Activated naive CD4-positive, alpha-beta T cell treated with anti-CD3 and anti-CD28 coated beads, Interleukin-2, amount 50 U/mL, for 24 hours (primary cell): Measurements from ENCODE around the gene NOTCH1.

Experiments used
- H3K27ac Mint-ChIP-seq: one replicate; pipeline ENCODE4 v1.8.0; 2021; ENCODE audit warnings: mild to moderate bottlenecking, mixed read lengths
- H3K27me3 Mint-ChIP-seq: one replicate; pipeline ENCODE4 v1.8.0; 2021; ENCODE audit warnings: mixed read lengths
- H3K36me3 Mint-ChIP-seq: one replicate; pipeline ENCODE4 v1.8.0; 2021; ENCODE audit warnings: mixed read lengths
- H3K4me1 Mint-ChIP-seq: one replicate; pipeline ENCODE4 v1.8.0; 2021; ENCODE audit warnings: mixed read lengths
- H3K4me3 Mint-ChIP-seq: one replicate; pipeline ENCODE4 v1.8.0; 2021; ENCODE audit warnings: mild to moderate bottlenecking, mixed read lengths
- H3K9me3 Mint-ChIP-seq: one replicate; pipeline ENCODE4 v1.8.0; 2021; ENCODE audit warnings: mixed read lengths

NOTCH1 gene

DNA sequence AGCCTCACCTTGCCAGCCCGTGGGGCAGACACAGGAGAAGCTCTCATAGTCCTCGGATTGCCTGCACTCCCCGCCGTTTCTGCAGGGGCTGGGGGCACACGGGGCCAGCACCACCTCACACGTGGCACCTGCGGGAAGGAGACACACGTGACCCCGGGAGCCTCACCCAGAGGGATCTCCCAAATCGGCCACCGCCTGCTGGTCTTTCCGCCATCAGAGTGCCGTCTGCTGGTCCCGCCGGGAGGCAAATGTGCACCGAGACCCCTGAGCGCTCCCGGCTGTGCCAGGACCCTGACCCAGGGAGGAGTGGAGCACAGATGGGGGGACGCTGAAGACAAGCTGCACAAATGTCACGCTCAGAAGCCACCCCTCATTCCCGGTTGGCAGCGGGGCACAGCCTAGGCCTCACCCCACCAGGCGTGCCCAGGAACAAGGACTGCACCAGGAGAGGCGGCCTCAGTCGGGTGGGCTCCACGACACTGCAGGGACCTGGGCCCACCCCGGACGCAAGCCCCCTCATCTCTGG, 34.6 kb downstream of the NOTCH1 start:
- H3K9me3 Mint-ChIP-seq: no peaks in the 10 kb centered on the region
- H3K27me3 Mint-ChIP-seq: no peaks in the 10 kb centered on the region
- H3K27ac Mint-ChIP-seq: no peak overlapping the region
- H3K4me1 Mint-ChIP-seq: no peaks in the 10 kb centered on the region
- no peak overlapping the region for H3K4me3 Mint-ChIP-seq
- H3K36me3 Mint-ChIP-seq: no peaks in the 10 kb centered on the region

GRCh38 chr9:136510561-136510960, 35.3 kb downstream of the NOTCH1 start:
- no peaks in the 10 kb centered on the region for H3K9me3 Mint-ChIP-seq
- no peak overlapping the region for H3K27ac Mint-ChIP-seq
- no peaks in the 10 kb centered on the region for H3K4me1 Mint-ChIP-seq
- H3K27me3 Mint-ChIP-seq: no peaks in the 10 kb centered on the region
- no peak overlapping the region for H3K4me3 Mint-ChIP-seq
- no peaks in the 10 kb centered on the region for H3K36me3 Mint-ChIP-seq

DNA sequence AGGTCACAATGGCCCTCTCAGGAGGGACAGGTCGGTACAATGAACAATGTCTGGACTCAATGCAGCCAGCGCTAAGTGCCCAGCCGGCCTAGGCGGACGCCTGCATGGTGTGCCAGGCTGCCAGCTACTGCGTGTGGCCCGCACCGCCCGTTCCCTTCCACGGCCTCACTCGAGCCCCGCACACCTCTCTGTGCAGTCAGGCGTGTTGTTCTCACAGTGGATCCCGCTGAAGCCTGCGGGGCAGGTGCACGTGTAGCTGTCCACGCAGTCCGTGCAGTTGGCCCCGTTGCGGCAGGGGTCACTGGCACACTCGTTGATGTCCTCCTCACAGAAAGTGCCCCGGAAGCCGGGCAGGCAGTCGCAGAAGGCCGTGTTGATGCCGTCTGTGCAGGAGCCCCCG, 36.3 kb downstream of the NOTCH1 start:
- Mint-ChIP-seq H3K36me3 (no peaks in the 10 kb centered on the region), H3K4me3 (no peak overlapping the region), H3K9me3 (no peaks in the 10 kb centered on the region), H3K27me3 (no peaks in the 10 kb centered on the region), H3K4me1 (no peaks in the 10 kb centered on the region), H3K27ac (no peak overlapping the region)

- no peaks in the 10 kb centered on the region for H3K9me3 Mint-ChIP-seq
- H3K27me3 Mint-ChIP-seq: no peaks in the 10 kb centered on the region
- no peaks in the 10 kb centered on the region for H3K36me3 Mint-ChIP-seq
- H3K4me3 Mint-ChIP-seq: no peak overlapping the region
- H3K27ac Mint-ChIP-seq: no peak overlapping the region
- no peaks in the 10 kb centered on the region for H3K4me1 Mint-ChIP-seq
Measured at GRCh38 chr9:136508729-136509500, 36.9 kb downstream of the NOTCH1 start.

DNA sequence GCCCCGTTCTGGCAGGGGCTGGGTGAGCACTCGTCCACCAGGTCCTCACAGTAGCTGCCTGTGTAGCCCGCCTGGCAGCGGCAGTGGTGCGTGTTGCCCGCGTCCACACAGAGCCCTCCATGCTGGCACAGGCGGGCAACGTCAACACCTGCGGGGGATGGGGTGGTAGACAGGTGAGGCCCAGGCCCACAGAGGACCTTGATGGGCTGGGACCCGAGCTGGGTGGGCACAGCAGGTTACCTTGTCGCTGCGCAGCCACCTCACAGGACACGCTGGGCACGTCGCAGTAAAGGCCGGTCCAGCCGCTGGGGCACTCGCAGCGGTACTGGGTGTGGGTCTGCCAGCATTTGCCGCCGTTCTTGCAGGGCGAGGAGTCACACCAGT, 37.9 kb downstream of the NOTCH1 start:
- H3K4me1 Mint-ChIP-seq: no peaks in the 10 kb centered on the region

GRCh38 chr9:136507221-136507991, 38.4 kb downstream of the NOTCH1 start:
- no peak overlapping the region for H3K27ac Mint-ChIP-seq
- no peaks in the 10 kb centered on the region for H3K27me3 Mint-ChIP-seq
- H3K4me1 Mint-ChIP-seq: no peaks in the 10 kb centered on the region
- no peaks in the 10 kb centered on the region for H3K9me3 Mint-ChIP-seq
- H3K4me3 Mint-ChIP-seq: no peak overlapping the region
- no peaks in the 10 kb centered on the region for H3K36me3 Mint-ChIP-seq

More for the DNA sequence above, 37.9 kb downstream of the NOTCH1 start:
- Mint-ChIP-seq H3K27ac (no peak overlapping the region), H3K27me3 (no peaks in the 10 kb centered on the region), H3K36me3 (no peaks in the 10 kb centered on the region), H3K4me3 (no peak overlapping the region), H3K9me3 (no peaks in the 10 kb centered on the region)

GRCh38 chr9:136506425-136506824, 39.4 kb downstream of the NOTCH1 start:
- H3K27me3 Mint-ChIP-seq: no peaks in the 10 kb centered on the region
- no peaks in the 10 kb centered on the region for H3K36me3 Mint-ChIP-seq
- H3K4me1 Mint-ChIP-seq: no peaks in the 10 kb centered on the region
- no peaks in the 10 kb centered on the region for H3K9me3 Mint-ChIP-seq
- H3K27ac Mint-ChIP-seq: no peak overlapping the region
- no peak overlapping the region for H3K4me3 Mint-ChIP-seq

GRCh38 chr9:136505406-136506403, 40.1 kb downstream of the NOTCH1 start:
- Mint-ChIP-seq H3K4me3 (no peak overlapping the region), H3K36me3 (peaks cover 1% of the 10 kb centered on the region), H3K9me3 (no peaks in the 10 kb centered on the region)

DNA sequence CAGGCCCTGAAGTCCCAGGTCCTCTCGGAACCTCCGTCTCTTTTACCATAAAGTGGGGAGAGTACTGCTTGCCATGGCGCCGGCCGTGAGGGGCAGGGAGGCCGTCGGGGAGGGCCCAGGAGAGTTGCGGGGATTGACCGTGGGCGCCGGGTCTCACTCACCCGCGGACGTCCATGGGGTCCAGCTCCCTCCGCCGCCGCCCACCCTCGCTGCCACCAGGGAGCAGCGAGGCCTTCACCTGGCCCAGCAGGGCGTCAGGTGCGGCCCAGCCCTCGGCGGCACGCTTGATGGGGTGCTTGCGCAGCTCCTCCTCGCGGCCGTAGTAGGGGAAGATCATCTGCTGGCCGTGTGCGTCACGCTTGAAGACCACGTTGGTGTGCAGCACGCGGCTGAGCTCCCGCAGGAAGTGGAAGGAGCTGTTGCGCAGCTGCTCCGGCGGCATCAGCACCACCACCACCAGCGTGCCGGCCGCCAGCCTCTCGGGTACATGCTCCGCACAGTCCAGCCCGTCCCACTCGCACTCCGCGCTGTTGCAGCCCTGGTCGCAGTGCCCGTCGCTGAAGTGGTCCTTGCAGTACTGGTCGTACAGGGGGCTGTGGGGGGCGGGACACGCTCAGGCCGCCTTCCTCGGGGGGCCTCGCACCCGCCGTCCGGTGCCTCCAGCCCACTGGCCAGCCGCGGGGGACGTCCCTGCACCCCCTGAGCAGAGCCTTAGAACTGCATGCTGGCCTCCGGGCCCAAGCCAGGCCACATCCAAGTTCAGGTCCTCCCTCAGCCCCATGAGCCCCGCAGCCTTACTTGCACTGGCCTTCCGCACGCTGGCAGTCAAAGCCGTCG, 41.1 kb downstream of the NOTCH1 start:
- no peak overlapping the region for H3K4me3 Mint-ChIP-seq
- H3K27me3 Mint-ChIP-seq: no peaks in the 10 kb centered on the region
- H3K9me3 Mint-ChIP-seq: no peaks in the 10 kb centered on the region
- peaks cover 1% of the 10 kb centered on the region for H3K36me3 Mint-ChIP-seq
- no peaks in the 10 kb centered on the region for H3K4me1 Mint-ChIP-seq
- no peak overlapping the region for H3K27ac Mint-ChIP-seq

More at GRCh38 chr9:136505406-136506403, 40.1 kb downstream of the NOTCH1 start:
- Mint-ChIP-seq H3K27me3 (no peaks in the 10 kb centered on the region), H3K4me1 (no peaks in the 10 kb centered on the region), H3K27ac (no peak overlapping the region)

GRCh38 chr9:136502940-136503550, 42.8 kb downstream of the NOTCH1 start:
- H3K27ac Mint-ChIP-seq: no peak overlapping the region
- no peaks in the 10 kb centered on the region for H3K27me3 Mint-ChIP-seq
- no peaks in the 10 kb centered on the region for H3K9me3 Mint-ChIP-seq
- H3K4me3 Mint-ChIP-seq: no peak overlapping the region
- H3K4me1 Mint-ChIP-seq: no peaks in the 10 kb centered on the region
- peaks cover 1% of the 10 kb centered on the region for H3K36me3 Mint-ChIP-seq

DNA sequence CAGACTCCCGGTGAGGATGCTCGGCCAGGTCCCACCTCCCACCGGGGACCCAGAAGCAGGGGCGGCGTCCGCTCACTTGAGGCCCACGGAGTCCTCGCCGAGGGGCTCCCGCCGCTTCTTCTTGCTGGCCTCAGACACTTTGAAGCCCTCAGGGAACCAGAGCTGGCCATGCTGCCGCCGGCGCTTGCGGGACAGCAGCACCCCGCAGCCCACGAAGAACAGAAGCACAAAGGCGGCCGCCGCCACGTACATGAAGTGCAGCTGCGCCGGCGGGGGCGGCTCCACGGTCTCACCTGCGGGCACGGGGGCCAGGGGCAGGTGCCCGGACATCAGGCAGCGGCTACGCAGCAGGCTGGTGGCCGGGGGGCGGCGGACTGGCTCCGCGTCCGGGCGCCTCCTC, 43.7 kb downstream of the NOTCH1 start:
- Mint-ChIP-seq H3K4me3 (no peak overlapping the region), H3K27me3 (no peaks in the 10 kb centered on the region), H3K36me3 (peaks cover 1% of the 10 kb centered on the region), H3K4me1 (no peaks in the 10 kb centered on the region), H3K27ac (no peak overlapping the region), H3K9me3 (no peaks in the 10 kb centered on the region)

DNA sequence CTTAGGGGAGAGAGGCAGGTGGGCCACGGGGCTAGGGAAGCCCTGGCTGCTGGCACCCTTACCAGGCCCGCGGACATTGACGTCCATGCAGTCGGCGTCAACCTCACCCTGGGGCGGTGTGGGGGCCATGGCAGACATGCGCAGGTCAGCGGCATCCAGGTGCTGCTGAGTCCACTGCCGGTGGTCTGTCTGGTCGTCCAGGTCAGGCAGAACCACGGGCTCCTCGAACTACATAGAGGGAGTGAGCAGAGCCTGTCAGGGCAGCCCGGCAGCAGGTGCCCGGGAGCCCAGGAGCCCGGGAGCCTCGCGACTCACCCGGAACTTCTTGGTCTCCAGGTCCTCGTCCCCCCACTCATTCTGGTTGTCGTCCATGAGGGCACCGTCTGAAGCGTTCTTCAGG, 44.2 kb downstream of the NOTCH1 start:
- Mint-ChIP-seq H3K36me3 (peaks cover 1% of the 10 kb centered on the region), H3K27ac (peak overlapping the region; percentile 55), H3K9me3 (no peaks in the 10 kb centered on the region), H3K4me3 (no peak overlapping the region), H3K27me3 (no peaks in the 10 kb centered on the region), H3K4me1 (no peaks in the 10 kb centered on the region)

DNA sequence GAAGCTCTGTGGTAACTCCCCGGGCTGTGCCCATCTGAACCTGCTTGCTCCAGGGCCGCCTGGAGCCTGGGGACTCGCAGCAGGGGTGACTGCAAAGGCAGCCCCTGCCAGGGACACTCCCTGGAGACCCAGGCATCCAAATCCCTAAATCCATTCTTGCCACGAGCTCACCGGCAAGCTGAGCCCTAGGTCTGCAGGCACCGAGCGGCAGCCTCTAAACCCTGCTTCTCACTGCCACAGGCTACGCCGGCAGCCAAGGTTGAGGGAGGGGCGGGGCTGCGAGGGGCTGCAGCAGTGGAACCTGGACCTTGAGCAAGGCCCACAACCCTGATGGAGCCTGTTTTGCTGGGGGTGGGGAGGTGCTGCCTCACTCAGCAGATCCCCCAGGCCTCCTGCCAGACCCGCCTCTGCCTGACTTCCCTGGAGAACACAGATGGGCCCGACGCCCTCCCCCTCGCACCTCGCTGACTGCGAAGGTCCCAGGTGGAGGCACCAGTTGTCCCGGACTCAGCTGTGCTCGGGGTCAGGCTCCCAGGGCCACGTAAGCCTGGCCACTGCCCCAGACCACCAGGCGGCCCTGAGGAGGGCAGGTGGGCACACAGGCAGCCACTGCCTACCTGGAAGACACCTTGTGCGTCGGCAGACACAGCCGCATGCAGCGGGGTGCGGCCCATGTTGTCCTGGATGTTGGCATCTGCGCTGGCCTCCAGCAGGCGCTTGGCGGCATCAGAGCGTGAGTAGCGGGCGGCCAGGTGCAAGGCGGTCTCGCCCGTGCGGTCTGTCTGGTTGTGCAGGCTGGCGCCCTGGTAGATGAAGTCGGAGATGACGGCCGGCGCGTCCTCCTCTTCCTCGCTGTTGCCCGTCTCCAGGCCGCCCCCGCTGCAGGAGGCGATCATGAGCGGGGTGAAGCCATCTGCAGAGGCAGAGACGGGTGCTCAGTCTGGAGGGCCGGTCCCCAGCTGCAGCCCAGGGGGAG, 45.6 kb downstream of the NOTCH1 start:
- Mint-ChIP-seq H3K9me3 (no peaks in the 10 kb centered on the region), H3K4me3 (no peak overlapping the region), H3K27me3 (no peaks in the 10 kb centered on the region), H3K4me1 (no peaks in the 10 kb centered on the region), H3K27ac (peak overlapping the region; percentile 46), H3K36me3 (peaks cover 1% of the 10 kb centered on the region)
